Stimulated activated CD8-positive, alpha-beta memory T cell treated with anti-CD3 and anti-CD28 coated beads, Interleukin-4, amount 100 ng/mL, for 4 hours (primary cell): ENCODE measurements around the gene ATOH8.
A peak's percentile ranks its signal among the peaks of the same experiment; 100 is the strongest.
"Not testable (repeated sequence)": the region's sequence is repeated elsewhere in the genome, so short reads cannot be mapped to it uniquely, and the experiment has no call there.

Source experiments
- DNase-seq, 2 donors: peaks; one replicate each; pipeline ENCODE4 v3.0.0-alpha.2; 2020; ENCODE audit warnings: low read depth in 2 of 2, low spot score in 1 of 2

ATOH8 gene, protein sequence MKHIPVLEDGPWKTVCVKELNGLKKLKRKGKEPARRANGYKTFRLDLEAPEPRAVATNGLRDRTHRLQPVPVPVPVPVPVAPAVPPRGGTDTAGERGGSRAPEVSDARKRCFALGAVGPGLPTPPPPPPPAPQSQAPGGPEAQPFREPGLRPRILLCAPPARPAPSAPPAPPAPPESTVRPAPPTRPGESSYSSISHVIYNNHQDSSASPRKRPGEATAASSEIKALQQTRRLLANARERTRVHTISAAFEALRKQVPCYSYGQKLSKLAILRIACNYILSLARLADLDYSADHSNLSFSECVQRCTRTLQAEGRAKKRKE

GRCh38 chr2:85753525-85754312 lies at the start of gene ATOH8:
ATOH8 (plus strand) TSS chr2:85753991; CDS start chr2:85754190, 199 bp downstream.
- DNase-seq = no peak

DNA sequence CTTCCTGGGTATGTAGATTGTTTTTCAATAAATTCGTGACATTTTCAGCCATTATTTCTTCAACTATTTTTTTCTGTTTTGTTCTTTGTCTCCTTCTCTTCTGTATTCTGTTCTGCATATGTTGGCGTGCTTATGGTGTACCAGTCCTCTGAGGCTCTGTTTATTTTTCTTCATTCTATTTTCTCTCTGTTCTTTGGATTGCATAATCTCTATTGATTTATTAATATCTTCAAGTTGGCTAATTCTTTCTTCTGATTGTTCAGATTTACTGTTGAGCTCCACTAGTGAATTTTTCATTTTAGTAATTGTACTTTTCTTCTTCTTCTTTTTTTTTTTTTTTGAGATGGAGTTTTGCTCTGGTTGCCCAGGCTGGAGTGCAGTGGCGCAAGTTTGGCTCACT lies 49.8 kb upstream of the ATOH8 start:
- no peak for DNase-seq

- peak in 1 of 2 donors; percentile 36 for DNase-seq
Observed at GRCh38 chr2:85704800-85705679, 48.8 kb upstream of the ATOH8 start.

DNA sequence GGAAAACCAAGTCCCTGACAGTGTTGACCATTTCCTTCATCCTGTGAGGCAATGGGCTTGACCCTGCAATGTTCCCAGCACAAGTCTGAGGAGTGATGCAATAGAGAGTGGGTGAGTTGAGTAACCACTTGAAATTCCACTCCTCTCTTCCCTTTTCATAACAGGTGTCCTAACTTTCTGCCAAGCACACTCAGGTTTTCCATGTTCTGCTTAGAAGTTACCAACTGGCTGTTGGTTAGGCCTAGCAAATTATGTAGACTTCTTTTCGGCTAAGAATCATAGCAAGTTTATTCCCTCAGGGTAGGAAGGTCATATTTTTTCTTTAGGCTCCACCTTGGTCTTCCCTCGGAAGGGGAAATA lies 48.1 kb upstream of the ATOH8 start:
- DNase-seq = no peak

DNA sequence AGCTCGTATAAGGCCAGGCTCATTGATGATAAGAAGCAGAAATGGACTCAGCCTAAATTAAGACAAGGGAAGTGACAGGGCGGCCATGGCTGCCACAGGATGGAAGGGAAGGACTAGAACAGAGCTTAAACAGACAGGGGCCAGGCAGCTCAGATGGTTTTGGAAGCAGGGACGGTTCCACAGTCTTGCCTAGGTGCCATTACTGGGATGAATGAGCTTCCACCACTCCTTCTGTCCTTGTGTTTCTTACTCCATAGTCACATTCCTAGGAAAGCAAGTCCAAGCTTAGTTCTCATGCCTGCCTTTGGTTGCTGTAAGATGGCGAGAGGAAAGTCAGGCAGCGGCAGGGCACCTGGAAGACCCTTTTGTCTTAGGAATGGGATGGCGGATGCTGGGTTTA lies 47.7 kb upstream of the ATOH8 start:
- no peak for DNase-seq

GRCh38 chr2:85706599-85707296 lies 47.0 kb upstream of the ATOH8 start:
- DNase-seq = no peak

DNA sequence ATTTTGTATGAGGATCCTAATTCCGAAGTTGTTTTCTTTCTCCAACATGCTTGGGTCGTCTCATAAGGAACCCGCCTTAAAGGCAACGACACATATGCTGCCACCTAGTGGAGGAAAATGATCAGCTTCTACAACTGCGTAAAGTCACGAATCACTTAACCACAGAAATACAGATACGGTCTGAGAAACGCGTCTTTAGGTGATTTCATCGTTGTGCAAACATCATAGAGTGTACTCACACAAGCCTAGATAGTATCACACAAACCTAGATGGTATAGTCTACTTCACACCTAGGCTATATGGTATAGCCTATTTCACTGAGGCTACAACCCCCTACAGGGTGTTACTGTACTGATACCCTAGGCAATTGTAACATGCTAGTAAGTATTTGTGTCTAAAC lies 46.5 kb upstream of the ATOH8 start:
- DNase-seq = peak; percentile 32 to 54

GRCh38 chr2:85708641-85709040 lies 45.1 kb upstream of the ATOH8 start:
- DNase-seq = no peak

DNA sequence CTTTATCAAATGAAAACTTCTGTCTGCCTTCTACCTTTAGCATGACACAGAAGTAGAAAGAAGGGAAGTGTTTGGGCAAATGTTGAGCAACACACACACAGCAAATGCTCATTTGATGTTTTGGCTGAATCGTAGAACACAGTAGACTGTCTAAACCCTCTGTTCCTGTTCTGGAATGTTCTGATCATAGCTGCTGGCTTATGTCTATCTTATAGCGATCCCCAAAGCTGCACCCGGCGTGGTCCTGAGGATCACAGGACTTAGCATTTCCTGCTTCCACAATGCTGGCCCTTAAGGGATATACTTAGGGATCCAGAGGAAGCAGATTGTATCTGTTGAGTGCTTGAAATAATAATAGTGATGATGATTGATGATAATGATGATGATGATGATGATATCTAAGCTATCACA lies 44.4 kb upstream of the ATOH8 start:
- DNase-seq = no peak

- DNase-seq = no peak
Observed at GRCh38 chr2:85710687-85711577, 42.9 kb upstream of the ATOH8 start.

- DNase-seq = no peak
Observed at GRCh38 chr2:85711578-85712060, 42.2 kb upstream of the ATOH8 start.

DNA sequence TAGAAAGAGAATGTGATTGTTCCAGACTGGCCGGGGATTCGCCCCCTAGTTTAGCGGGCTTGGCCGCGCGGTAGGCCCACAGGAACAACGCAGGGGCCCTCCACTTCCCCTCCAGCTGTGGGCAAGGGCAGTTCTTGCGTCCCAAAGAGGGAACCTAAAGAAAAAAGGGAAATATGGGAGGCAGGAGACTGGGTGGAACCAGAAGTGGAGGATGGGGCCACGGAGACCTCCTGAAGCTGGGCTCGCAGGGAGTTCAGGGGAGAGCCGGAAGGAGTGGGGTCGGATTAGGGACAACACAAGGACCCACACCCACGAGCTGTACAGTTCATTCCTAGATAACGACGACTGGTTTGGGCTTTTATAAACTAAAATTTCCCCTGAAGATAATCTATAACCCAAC lies 41.5 kb upstream of the ATOH8 start:
- no peak for DNase-seq

- DNase-seq = no peak
Observed at GRCh38 chr2:85712849-85713612, 40.8 kb upstream of the ATOH8 start.

GRCh38 chr2:85713836-85714235 lies 40.0 kb upstream of the ATOH8 start:
- no peak for DNase-seq

- not testable (repeated sequence) for DNase-seq
Observed at GRCh38 chr2:85714421-85714820, 39.4 kb upstream of the ATOH8 start.

DNA sequence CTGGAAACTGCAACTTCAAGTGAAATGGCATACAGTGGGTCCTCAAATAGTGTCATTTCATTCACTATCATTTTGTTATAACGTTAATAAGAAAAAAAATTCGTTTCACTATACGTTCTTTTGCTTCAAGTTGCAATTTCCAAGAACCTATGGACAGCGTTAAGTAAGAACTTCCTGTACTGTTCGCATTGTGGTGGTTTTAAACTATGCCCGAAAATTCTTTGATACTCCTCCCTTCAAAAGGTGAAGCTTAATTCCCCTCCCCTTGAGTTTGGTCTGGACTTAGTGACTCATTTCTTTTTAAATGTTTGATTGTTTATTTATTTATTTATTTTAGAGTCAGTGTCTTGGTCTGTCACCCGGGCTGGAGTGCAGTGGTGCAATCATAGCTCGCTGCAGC lies 39.0 kb upstream of the ATOH8 start:
- no peak for DNase-seq

GRCh38 chr2:85716346-85716914 lies 37.4 kb upstream of the ATOH8 start:
- no peak for DNase-seq

GRCh38 chr2:85717308-85718008 lies 36.3 kb upstream of the ATOH8 start:
- no peak for DNase-seq
